ENCODE measurements around the gene DEDD2. TPM values are rescaled to one million over a fixed set of nuclear protein-coding genes. Genes with fewer than 3 reads are reported as not detected.

The DEDD2 gene
- total RNA-seq, 1 donor from 2014 or later: 29.4 TPM

GRCh38 chr19:42198676-42199439 lies 18.6 kb downstream of the DEDD2 start:
- DNase-seq: no peak

GRCh38 chr19:42197375-42197817 lies 20.1 kb downstream of the DEDD2 start:
- DNase-seq: no peak

- DNase-seq: no peak
These were observed 21.2 kb downstream of the DEDD2 start for GRCh38 chr19:42196011-42197001.

- DNase-seq: peak; percentile 63
These were observed 23.8 kb downstream of the DEDD2 start for GRCh38 chr19:42193706-42194105.

- no peak for DNase-seq
These were observed 24.2 kb downstream of the DEDD2 start for GRCh38 chr19:42193294-42193693.

- DNase-seq: no peak
These were observed 25.6 kb downstream of the DEDD2 start for GRCh38 chr19:42191855-42192254.

GRCh38 chr19:42191330-42191729 lies 26.1 kb downstream of the DEDD2 start:
- DNase-seq: no peak

GRCh38 chr19:42189133-42189532 lies 28.3 kb downstream of the DEDD2 start:
- DNase-seq: no peak

- no peak for DNase-seq
These were observed 28.8 kb downstream of the DEDD2 start for GRCh38 chr19:42188665-42189064.

GRCh38 chr19:42185277-42185676 lies 32.2 kb downstream of the DEDD2 start:
- no peak for DNase-seq

GRCh38 chr19:42184401-42184861 lies 33.0 kb downstream of the DEDD2 start:
- peak; percentile 91 for DNase-seq

GRCh38 chr19:42178791-42179674 lies 38.4 kb downstream of the DEDD2 start:
- peak; percentile 28 for DNase-seq

- DNase-seq: no peak
These were observed 39.8 kb downstream of the DEDD2 start for GRCh38 chr19:42177686-42178019.

- peak; percentile 79 for DNase-seq
These were observed 40.3 kb downstream of the DEDD2 start for GRCh38 chr19:42176990-42177685.

GRCh38 chr19:42176649-42176989 lies 40.9 kb downstream of the DEDD2 start:
- no peak for DNase-seq

- DNase-seq: peak; percentile 16
These were observed 41.4 kb downstream of the DEDD2 start for GRCh38 chr19:42175952-42176648.

- DNase-seq: no peak
These were observed 42.3 kb downstream of the DEDD2 start for GRCh38 chr19:42174958-42175734.

- no peak for DNase-seq
These were observed 43.3 kb downstream of the DEDD2 start for GRCh38 chr19:42174188-42174587.

GRCh38 chr19:42173695-42174094 lies 43.8 kb downstream of the DEDD2 start:
- no peak for DNase-seq

- no peak for DNase-seq
These were observed 45.2 kb downstream of the DEDD2 start for GRCh38 chr19:42172261-42172660.
